Esophagus squamous epithelium (tissue), 4 donors: Measurements from ENCODE around the gene SH3TC1.

Experiments
- CTCF ChIP-seq, 6 experiments: fragments of 450-650 bp in 4 of 6; fragments of 200-600 bp in 2 of 6; sonication (generic) in 2 of 6; IDR thresholded peaks; one replicate each; pipeline ENCODE4 v1.5.1; 2016 to 2019; ENCODE audit warnings: antibody characterized with exemption in 6 of 6, mild to moderate bottlenecking in 4 of 6, moderate library complexity in 4 of 6
- POLR2A ChIP-seq, 4 donors: fragments of 450-650 bp; IDR thresholded peaks; one replicate each; pipeline ENCODE4 v1.6.1; 2017; ENCODE audit warnings: antibody characterized with exemption in 4 of 4, mild to moderate bottlenecking in 4 of 4, moderate library complexity in 3 of 4

- TF ChIP-seq CTCF (IDR thresholded peaks at IDR 0.05) (no peak), POLR2A (IDR thresholded peaks at IDR 0.05) (no peak)
These were observed 22.9 kb downstream of the SH3TC1 start for GRCh38 chr4:8221985-8222384.
